GM18505 (cell line): ENCODE data around the gene RAB11FIP3.
"Not testable (repeated sequence)": the region's sequence is repeated elsewhere in the genome, so short reads cannot be mapped to it uniquely, and the experiment has no call there.

Experiments used
- ATAC-seq: cut with Tn5 transposase; IDR thresholded peaks from one replicate; pipeline ENCODE4 v1.9.1; 2021; ENCODE audit not compliant: unreplicated experiment
- POLR2A ChIP-seq: IDR thresholded peaks from 4 replicates; pipeline ENCODE4 v1.6.1; 2011; ENCODE audit warnings: borderline replicate concordance; ENCODE audit not compliant: insufficient read depth, insufficient read length; ENCODE audit errors: extremely low read depth

RAB11FIP3 gene

DNA sequence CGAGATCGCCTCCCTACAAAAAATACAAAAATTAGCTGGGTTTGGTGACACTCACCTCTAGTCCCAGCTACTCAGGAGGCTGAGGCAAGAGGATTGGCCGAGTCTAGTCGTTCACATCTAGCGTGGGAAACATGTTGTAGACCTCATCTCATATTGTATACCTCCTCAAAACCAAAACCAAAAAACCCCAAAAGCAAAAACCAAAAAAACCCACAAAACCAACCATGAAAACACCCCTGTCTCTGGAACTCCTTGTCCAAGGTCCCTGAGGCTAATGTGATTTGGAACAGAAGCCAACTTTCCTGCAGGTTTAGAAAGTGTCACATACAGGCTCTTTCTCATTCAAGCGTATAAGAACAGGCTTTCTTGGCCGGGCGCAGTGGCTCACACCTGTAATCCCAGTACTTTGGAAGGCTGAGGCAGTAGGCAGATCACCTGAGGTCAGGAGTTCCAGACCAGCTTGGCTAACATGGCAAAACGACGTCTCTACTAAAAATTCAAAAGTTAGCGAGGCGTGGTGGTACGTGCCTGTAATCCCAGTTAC is 29.0 kb downstream of the RAB11FIP3 start:
- no peak for ATAC-seq
- no peak for TF ChIP-seq POLR2A

GRCh38 chr16:455453-455852 is 30.0 kb downstream of the RAB11FIP3 start:
- no peak for ATAC-seq

GRCh38 chr16:456891-457483 is 31.5 kb downstream of the RAB11FIP3 start:
- ATAC-seq = no peak
- TF ChIP-seq POLR2A = no peak

More at GRCh38 chr16:455453-455852, 30.0 kb downstream of the RAB11FIP3 start:
- TF ChIP-seq POLR2A = no peak

- TF ChIP-seq POLR2A = no peak
- no peak for ATAC-seq
These were observed 32.4 kb downstream of the RAB11FIP3 start for GRCh38 chr16:457732-458400.

DNA sequence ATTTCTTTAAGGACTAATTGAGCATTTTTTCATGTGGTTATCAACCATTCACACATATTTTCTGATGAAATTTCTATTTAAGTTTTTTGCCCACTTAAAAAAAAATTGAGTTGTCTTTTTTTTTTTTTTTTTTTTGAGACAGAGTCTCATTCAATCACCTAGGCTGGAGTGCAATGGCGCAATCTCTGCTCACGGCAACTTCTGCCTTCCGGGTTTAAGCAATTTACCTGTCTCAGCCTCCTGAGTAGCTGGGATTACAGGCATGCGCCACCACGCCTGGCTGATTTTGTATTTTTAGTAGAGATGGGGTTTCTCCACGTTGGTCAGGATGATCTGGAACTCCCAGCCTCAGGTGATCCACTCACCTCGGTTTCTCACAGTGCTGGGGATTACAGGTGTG is 34.3 kb downstream of the RAB11FIP3 start:
- ATAC-seq = no peak
- no peak for TF ChIP-seq POLR2A

DNA sequence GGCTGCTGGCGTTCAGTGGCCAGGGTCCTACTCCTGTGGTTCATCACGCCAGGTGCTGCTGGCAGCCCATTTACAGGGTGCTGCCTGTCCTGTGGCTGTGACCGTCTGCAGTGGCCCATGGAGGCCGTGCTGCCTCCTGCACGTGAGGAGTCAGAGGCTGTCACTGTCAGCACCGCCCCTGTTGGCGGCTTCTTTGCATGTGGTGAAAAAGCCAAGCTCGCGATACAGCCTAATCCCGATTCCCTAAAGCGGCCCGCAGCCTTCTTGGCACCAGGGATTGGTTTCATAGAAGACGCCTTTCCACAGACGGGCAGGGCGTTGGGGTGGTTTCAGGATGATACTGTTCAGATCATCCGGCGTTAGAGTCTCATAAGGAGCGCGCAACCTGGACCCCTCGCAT is 35.3 kb downstream of the RAB11FIP3 start:
- ATAC-seq = no peak
- TF ChIP-seq POLR2A = no peak

DNA sequence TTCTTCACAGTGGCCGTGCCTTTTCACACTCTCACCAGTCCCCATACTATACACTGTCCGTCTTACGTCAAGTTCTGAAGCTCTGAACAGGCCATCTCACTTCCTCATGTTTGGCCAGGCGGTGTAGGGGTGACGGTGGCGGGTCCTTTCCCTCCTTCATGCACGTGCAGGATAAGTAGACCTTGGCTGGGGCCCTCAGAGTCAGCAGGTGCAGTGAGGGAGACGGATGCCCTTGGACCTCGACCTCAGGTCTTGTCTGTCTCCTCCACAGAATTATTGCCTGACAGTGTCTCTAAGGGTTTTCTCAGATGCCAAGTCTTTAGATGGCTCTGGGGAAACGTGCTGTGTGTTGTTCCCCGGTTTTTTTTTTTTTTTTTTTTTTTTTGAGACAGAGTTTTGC is 37.6 kb downstream of the RAB11FIP3 start:
- TF ChIP-seq POLR2A = no peak
- no peak for ATAC-seq

DNA sequence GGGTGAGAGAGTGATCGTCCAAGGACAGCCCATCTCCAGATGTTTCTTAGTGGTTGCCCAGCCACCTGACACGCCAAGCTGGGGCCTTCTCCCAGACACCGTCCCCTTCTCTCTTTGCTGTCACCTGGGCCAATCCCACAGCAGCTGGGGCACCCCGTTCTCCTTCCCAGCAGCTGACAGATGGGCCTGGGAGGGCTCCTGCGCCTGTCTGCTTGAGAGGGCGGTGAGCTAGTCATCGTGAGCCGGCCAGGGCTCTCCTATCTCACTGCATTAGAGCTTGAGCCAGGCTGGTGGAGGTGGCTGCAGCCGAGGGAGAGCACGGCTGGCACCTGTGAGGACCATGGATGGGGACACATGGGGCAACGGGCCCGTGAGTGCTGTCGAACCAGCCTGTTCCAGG is 41.2 kb downstream of the RAB11FIP3 start:
- ATAC-seq = no peak
- TF ChIP-seq POLR2A = no peak

DNA sequence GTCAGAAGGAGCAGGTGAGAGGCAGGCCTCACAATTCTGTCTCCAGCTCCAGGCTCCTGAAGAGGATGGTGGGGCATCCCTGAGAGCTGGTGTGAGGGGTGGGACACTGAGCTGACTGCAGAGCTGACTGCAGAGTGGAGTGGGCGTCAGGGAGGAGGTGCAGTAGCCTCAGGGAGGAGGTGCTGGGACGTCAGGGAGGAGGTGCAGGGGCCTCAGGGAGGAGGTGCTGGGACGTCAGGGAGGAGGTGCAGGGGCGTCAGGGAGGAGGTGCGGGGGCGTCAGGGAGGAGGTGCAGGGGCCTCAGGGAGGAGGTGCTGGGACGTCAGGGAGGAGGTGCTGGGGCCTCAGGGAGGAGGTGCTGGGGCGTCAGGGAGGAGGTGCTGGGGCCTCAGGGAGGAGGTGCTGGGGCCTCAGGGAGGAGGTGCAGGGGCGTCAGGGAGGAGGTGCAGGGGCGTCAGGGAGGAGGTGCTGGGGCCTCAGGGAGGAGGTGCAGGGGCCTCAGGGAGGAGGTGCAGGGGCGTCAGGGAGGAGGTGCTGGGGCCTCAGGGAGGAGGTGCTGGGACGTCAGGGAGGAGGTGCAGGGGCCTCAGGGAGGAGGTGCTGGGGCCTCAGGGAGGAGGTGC is 41.9 kb downstream of the RAB11FIP3 start:
- ATAC-seq = not testable (repeated sequence)

DNA sequence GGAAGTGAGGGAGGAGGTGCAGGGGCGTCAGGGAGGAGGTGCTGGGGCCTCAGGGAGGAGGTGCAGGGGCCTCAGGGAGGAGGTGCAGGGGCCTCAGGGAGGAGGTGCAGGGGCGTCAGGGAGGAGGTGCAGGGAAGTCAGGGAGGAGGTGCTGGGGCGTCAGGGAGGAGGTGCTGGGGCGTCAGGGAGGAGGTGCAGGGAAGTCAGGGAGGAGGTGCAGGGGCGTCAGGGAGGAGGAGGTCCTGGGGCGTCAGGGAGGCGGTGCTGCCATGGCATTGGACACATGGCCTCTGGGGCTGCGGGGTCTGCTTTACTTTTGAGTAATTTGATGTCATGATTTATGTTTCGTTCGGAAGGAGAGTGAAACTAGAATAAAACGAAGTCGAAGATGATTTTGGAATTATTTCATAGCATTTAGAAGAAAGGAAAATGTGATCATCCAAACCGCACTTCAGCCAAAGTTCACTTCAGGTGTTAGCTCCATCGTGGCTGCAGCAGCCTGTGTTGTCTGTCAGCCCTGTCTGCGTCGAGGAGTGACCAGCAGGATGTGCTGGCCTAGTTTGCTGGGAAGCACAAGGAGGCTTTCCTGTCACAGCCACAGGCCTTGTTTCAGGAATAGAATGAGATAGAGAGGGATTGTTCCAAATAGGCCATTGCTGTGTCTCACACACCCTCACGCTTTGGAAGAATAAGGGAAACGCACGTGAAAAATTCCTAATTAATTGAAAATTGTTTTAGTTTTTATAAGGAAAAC is 42.8 kb downstream of the RAB11FIP3 start:
- no peak for ATAC-seq
- TF ChIP-seq POLR2A = no peak

GRCh38 chr16:469459-469858 is 44.0 kb downstream of the RAB11FIP3 start:
- not testable (repeated sequence) for ATAC-seq

DNA sequence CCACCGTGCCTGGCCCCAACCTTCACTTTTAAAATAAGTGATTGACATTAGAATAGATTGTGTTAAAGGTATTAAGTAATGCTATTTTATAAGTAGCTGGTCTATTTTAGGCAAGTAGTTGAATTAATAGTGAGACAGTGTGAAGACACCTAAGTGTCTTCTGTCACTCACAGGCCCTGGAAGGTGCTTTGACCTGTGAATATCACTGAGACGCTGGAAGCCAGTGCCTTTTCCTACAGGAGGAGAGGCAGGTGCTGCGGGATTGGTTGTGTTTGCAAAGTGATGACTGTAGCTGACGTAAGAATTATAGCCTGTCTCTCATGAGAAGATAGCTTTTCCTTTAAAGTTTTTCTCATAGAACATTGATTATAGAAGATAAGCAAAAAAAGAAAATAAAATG is 45.0 kb downstream of the RAB11FIP3 start:
- ATAC-seq = no peak
- TF ChIP-seq POLR2A = no peak

GRCh38 chr16:471353-472198 is 46.1 kb downstream of the RAB11FIP3 start:
- TF ChIP-seq POLR2A = no peak
- no peak for ATAC-seq
